IPS-NIHi7 (cell line): ENCODE data around the gene AKR1E2.
"Not testable (repeated sequence)": the region's sequence is repeated elsewhere in the genome, so short reads cannot be mapped to it uniquely, and the experiment has no call there.

ENCODE experiments used
- DNase-seq: peaks from one replicate; pipeline ENCODE4 v3.0.0; 2012; ENCODE audit warnings: mixed read lengths; ENCODE audit errors: extremely low spot score

AKR1E2 gene

GRCh38 chr10:4813496-4813895 is 12.5 kb upstream of the AKR1E2 start:
- no peak for DNase-seq

- DNase-seq: not testable (repeated sequence)
Measured at GRCh38 chr10:4815646-4816180, 10.3 kb upstream of the AKR1E2 start.

DNA sequence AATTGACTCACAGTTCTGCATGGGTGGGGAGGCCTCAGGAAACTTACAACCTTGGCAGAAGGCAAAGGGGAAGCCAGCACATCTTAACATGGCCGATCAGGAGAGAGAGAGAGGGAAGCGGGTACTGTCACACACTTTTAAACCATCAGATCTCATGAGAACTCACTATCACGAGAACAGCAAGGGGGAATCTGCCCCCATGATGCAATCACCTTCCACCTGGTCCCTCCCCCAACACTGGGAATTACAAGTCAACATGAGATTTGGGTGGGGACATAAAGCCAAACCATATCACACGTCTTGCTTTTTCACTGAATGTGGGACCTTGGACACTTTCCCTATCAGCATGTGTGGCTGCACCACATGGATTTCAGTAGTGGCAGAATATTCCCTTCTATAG is 9.0 kb upstream of the AKR1E2 start:
- DNase-seq: no peak

DNA sequence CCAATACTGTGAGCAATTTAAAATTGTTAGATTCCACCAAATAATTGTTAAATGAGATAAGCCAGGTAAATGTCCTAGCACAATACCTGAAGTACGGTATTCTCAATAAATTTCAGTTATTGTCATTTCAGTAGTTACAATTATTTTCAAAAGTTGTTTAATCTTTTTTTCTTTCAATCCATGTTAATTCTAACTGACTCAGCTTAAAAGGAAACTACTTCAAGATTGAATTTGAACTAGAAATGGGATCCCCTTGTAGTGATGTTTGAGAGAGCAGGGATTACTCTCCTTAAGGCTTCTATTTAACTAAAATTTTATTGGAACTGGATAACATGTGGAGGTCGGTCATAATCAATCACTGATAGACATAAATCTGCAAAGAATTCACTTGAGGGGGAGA is 6.9 kb upstream of the AKR1E2 start:
- no peak for DNase-seq

- DNase-seq: no peak
Measured at GRCh38 chr10:4819707-4820106, 6.3 kb upstream of the AKR1E2 start.

DNA sequence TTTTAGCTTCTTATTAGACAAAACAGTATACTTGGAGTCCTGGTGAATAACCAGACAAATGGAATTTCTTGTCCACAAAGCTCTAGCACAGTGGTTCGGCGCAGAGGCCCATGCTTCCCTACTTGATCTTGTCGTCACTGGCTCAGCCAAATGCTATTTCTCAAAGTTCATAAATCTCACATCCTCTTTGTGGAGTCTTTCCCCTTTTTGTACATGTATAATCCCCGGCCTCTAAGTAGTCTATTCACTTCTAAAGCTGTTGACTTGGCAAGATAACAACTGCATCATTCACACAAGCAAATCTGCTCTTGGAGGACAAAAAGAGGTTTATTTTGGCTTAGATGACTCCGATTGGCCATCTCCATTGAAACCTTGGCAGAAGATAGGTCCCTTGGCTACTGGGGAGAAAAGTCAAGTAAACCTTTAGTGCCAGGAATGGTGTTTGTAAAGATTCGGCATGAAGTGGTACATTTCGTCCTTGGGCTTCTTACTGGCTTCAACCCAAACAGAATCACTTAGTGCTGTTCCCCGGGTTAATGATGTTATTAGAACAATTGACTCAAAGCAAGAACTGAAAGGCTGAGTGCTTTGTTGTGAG is 5.1 kb upstream of the AKR1E2 start:
- DNase-seq: no peak

GRCh38 chr10:4822208-4822607 is 3.8 kb upstream of the AKR1E2 start:
- no peak for DNase-seq

DNA sequence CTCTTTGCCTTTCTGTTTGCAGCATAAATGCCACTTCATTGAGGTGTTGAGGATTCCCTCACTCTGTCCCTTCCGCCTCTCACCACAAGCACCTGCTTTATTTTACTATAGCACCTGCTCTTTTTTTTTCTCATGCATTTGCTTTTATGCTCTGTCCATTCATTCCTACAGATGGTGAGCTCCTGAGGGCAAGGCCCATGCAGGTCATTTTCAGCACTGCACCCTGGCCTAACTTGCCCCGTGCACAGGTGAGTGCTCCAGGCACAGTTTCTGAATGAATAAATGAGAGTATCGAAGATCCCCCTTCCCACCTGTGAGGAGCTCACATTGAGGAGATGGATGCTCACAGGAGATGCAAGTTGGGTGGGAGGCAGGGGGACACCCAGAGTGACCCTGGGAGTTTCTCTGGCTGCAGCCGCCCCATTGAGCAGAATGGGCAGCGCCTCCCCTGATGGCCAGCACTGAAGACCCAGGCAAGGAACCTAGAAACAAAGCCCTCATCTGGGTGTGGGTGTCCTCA is 1.2 kb upstream of the AKR1E2 start:
- DNase-seq: no peak

GRCh38 chr10:4825456-4825867 is 545 bp upstream of the AKR1E2 start:
- DNase-seq: no peak

DNA sequence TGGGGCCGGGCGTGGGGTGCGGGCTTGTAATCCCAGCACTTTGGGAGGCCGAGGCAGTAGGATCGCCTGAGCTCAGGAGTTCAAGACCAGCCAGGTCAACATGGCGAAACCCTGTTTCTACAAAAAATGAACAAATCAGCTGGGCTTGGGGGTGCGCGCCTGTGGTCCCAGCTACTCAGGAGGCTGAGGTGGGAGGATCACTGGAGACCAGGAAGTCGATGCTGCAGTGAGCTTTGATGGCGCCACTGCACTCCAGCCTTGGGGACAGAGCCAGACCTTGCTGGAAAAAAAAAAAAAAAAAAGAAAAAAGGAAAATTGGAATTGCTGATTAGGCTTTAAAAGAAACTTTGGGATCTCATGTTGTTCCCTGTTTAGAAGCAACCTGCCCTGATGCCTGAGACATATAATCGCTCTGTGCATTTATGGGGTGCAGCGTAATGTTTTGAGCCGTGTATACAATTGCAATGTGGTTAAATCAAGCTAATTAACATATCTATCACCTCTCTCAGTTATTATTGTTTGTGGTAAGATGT is 851 bp downstream of the AKR1E2 start:
- no peak for DNase-seq

DNA sequence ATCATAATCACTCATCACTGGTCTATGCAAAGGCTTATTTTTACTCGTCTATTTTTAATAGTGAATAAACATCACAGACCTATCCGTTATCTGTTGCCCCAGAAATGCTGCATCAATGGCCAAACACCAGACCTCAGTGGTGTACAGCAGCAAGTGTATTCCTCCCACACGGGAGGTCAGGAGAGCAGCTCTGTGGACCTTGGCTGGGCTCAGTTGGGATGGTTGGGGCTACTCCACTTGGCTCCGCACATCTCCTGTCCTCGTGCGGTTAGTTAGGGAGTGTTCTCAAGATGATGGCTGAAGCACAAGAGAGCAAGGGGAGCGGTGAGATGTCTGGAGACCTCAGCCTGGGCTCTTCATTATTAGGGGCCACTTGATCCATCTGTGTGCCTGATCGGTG is 2.0 kb downstream of the AKR1E2 start:
- no peak for DNase-seq

DNA sequence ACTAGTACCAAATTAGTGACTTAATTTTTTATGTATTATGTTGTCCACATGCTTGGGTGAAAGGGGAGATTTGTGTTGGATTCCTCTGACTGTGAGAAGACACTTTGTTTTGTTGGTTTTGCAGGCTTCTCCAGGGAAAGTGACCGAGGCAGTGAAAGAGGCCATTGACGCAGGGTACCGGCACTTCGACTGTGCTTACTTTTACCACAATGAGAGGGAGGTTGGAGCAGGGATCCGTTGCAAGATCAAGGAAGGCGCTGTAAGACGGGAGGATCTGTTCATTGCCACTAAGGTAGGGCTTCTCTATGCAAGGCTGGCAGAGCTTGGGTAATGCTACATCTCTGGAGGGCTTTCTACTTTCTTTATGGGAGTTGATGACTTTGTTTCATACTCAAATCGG is 4.5 kb downstream of the AKR1E2 start:
- DNase-seq: no peak

DNA sequence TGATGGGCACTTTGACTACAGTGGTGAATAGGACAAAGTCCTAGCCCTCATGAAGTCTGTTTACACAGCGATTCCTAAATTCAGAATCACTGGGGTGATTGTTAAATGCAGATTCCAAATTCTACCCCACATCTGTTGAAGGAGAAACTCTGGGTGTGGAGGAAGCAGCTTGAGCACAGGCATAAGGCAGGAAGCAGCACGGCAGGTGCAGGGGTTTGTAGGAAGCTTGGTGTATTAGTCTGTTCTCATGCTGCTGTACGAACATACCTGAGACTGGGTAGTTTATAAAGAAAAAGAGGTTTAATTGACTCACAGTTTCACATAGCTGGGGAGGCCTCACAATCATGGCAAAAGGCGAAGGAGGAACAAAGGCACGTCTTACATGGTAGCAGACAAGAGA is 5.1 kb downstream of the AKR1E2 start:
- DNase-seq: no peak

DNA sequence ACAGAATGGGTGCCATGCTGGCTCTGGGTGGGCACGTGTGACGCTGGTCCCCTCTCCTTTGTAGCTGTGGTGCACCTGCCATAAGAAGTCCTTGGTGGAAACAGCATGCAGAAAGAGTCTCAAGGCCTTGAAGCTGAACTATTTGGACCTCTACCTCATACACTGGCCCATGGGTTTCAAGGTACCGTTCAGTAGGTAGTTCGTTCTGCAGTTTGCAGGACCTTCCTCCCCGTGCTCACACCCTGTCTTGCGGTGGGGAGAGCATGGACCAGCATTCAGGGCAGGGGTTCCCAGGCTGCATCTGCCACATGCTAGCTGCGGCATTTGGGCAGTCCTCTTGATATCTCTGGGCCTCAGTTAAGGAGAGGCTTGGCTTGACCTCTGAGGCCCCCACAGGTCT is 7.3 kb downstream of the AKR1E2 start:
- no peak for DNase-seq

- DNase-seq: no peak
Measured at GRCh38 chr10:4834898-4835405, 8.9 kb downstream of the AKR1E2 start.

- no peak for DNase-seq
Measured at GRCh38 chr10:4835494-4835918, 9.5 kb downstream of the AKR1E2 start.

GRCh38 chr10:4836416-4836969 is 10.5 kb downstream of the AKR1E2 start:
- no peak for DNase-seq

DNA sequence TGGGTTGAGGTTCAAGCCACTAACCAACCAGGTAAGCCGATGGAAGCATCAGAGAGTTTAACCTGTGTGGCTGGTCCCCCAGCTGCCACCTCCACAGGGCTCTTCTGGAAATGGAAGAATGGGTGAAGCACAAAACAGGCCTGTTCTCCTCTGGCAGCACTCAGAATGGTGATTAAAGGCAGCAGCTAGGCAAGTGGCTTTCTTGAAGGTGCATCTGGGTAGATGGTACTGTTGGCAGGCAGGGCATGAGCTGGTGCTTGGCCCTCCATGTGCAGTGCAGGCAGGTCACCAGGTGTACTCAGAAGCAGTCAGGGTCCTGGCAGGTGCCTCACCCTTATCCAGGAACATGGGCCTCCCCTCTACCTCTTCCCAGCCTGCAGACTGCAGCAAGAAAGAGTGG is 11.5 kb downstream of the AKR1E2 start:
- no peak for DNase-seq

- no peak for DNase-seq
Measured at GRCh38 chr10:4838743-4839142, 12.7 kb downstream of the AKR1E2 start.

- DNase-seq: no peak
Measured at GRCh38 chr10:4839353-4839752, 13.3 kb downstream of the AKR1E2 start.

DNA sequence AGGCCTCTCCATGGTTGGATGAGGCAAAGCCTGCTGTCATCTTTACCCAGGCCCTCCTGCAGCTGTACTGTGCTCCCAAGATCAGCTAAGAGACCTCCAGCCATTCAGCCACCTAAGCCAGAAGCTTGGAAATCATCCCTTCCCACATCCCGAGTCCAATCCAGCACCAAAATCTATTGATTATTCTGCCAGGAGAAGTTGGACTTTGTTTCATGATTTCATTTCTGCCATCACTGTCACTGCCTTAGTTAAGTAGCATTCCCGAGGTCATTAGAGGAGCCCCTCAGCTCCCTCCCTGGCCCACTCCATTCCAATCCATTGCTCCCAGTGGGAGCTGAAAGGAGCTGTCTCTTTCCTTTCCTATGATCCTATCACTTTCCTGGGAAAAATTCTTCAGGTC is 14.1 kb downstream of the AKR1E2 start:
- DNase-seq: no peak

DNA sequence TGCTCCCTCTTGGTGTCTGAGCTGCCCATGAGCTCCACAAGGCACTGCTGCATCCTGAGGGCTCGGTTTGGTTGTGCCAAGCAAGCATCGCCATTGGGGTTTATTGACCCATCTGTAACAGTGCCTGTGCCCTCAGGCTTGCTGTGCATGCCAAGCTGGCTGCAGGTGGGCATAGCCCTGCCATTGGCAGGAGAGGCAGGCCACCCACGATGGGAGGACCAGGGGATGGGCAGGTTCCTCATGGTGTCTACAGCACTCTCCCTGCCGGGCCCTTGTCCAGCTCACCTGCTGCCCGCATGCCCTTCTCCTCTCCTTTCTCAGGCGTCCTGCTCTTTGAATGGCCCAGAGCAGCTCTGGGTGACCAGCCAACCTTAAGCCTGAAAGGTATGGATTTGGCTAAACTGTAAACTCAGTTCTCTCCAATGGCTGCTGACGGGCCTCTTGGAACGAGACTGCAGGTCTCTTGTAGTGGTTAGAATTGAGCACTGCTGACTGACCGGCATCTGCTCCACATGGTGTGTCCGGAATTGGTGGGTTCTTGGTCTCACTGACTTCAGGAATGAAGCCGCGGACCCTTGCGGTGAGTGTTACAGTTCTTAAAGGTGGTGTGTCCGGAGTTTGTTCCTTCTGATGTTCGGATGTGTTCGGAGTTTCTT is 17.6 kb downstream of the AKR1E2 start:
- DNase-seq: no peak

DNA sequence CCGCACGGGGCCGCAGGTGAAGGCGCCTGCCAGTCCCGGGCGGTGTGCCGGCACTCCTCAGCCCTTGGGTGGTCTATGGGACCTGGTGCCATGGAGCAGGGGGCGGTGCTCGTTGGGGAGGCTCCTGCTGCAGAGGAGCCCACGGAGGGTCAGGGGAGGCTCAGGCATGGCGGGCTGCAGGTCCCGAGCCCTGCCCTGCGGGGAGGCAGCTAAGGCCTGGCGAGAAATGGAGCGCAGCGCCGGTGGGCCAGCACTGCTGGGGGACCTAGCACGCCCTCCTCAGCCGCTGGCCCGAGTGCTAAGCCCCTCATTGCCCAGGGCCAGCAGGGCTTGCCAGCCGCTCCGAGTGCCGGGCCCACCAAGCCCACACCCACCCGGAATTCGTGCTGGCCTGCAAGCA is 18.9 kb downstream of the AKR1E2 start:
- no peak for DNase-seq
